CD4-positive, alpha-beta T cell treated with Interleukin-17A for 1 hour (primary cell): ENCODE results near the gene MAD1L1.

ENCODE experiments used
- DNase-seq: peaks from one replicate; pipeline ENCODE4 v3.0.0-alpha.2; 2020

Gene MAD1L1

GRCh38 chr7:2198760-2199159, 34.0 kb downstream of the MAD1L1 start:
- no peak for DNase-seq

GRCh38 chr7:2198206-2198605, 34.5 kb downstream of the MAD1L1 start:
- no peak for DNase-seq

- DNase-seq: no peak
Observed at GRCh38 chr7:2197436-2198155, 35.1 kb downstream of the MAD1L1 start.

GRCh38 chr7:2196381-2197378, 36.1 kb downstream of the MAD1L1 start:
- DNase-seq: no peak

GRCh38 chr7:2195400-2196246, 37.1 kb downstream of the MAD1L1 start:
- no peak for DNase-seq

- no peak for DNase-seq
Observed at GRCh38 chr7:2193575-2194305, 39.0 kb downstream of the MAD1L1 start.

GRCh38 chr7:2192831-2193534, 39.8 kb downstream of the MAD1L1 start:
- DNase-seq: no peak

GRCh38 chr7:2191016-2191415, 41.7 kb downstream of the MAD1L1 start:
- no peak for DNase-seq

GRCh38 chr7:2190531-2190930, 42.2 kb downstream of the MAD1L1 start:
- DNase-seq: no peak

GRCh38 chr7:2186166-2186565, 46.6 kb downstream of the MAD1L1 start:
- no peak for DNase-seq

- DNase-seq: no peak
Observed at GRCh38 chr7:2185715-2186114, 47.0 kb downstream of the MAD1L1 start.

GRCh38 chr7:2182461-2182860, 50.3 kb downstream of the MAD1L1 start:
- DNase-seq: no peak

GRCh38 chr7:2181077-2181854, 51.5 kb downstream of the MAD1L1 start:
- no peak for DNase-seq

- DNase-seq: no peak
Observed at GRCh38 chr7:2180081-2180480, 52.7 kb downstream of the MAD1L1 start.

- DNase-seq: no peak
Observed at GRCh38 chr7:2175514-2175913, 57.2 kb downstream of the MAD1L1 start.

- no peak for DNase-seq
Observed at GRCh38 chr7:2175091-2175490, 57.7 kb downstream of the MAD1L1 start.

- DNase-seq: no peak
Observed at GRCh38 chr7:2173189-2173827, 59.4 kb downstream of the MAD1L1 start.

- DNase-seq: no peak
Observed at GRCh38 chr7:2172311-2173188, 60.2 kb downstream of the MAD1L1 start.

GRCh38 chr7:2171855-2172254, 60.9 kb downstream of the MAD1L1 start:
- DNase-seq: no peak
